Activated CD4-positive, alpha-beta T cell treated with anti-CD3 and anti-CD28 coated beads, Interleukin-2, amount 10 ng/mL, durations not matched to agents 7 days and 5 days (primary cell): Measurements from ENCODE around the gene CACFD1. TPM values are rescaled to one million over a fixed set of nuclear protein-coding genes. Genes with fewer than 3 reads are reported as not detected.

ENCODE experiments used
- CTCF ChIA-PET: fragments of 350-600 bp; sonication (Branson Sonifier 250); formaldehyde crosslinking; loops from one replicate; lab custom pipeline; 2021; ENCODE audit warnings: antibody characterized with exemption; lab: Charles Lee
- POLR2A ChIA-PET: fragments of 350-600 bp; sonication (Branson Sonifier 250); formaldehyde crosslinking; loops from one replicate; lab custom pipeline; 2021; ENCODE audit warnings: antibody characterized with exemption; lab: Charles Lee
- DNase-seq: peaks from one replicate; pipeline ENCODE4 v3.0.0-alpha.2; 2020
- H3K27ac Mint-ChIP-seq: one replicate; pipeline ENCODE4 v1.8.0; 2021; ENCODE audit warnings: mild to moderate bottlenecking, moderate library complexity, mixed read lengths
- H3K27me3 Mint-ChIP-seq: one replicate; pipeline ENCODE4 v1.8.0; 2021; ENCODE audit warnings: mixed read lengths
- H3K36me3 Mint-ChIP-seq: one replicate; pipeline ENCODE4 v1.8.0; 2021; ENCODE audit warnings: low read depth, mixed read lengths
- H3K4me1 Mint-ChIP-seq: one replicate; pipeline ENCODE4 v1.8.0; 2021; ENCODE audit warnings: mixed read lengths
- H3K4me3 Mint-ChIP-seq: one replicate; pipeline ENCODE4 v1.8.0; 2021; ENCODE audit warnings: mild to moderate bottlenecking, moderate library complexity, mixed read lengths
- H3K9me3 Mint-ChIP-seq: one replicate; pipeline ENCODE4 v1.8.0; 2021; ENCODE audit warnings: mixed read lengths
- total RNA-seq, 2 experiments: library from RNA; stranded (reverse); gene quantifications; one replicate each; pipeline ENCODE4 v1.2.3, GENCODE V29; 2021

CACFD1 gene
- total RNA-seq, 2 experiments from 2014 or later, result 0.75 to 1.3 TPM

DNA sequence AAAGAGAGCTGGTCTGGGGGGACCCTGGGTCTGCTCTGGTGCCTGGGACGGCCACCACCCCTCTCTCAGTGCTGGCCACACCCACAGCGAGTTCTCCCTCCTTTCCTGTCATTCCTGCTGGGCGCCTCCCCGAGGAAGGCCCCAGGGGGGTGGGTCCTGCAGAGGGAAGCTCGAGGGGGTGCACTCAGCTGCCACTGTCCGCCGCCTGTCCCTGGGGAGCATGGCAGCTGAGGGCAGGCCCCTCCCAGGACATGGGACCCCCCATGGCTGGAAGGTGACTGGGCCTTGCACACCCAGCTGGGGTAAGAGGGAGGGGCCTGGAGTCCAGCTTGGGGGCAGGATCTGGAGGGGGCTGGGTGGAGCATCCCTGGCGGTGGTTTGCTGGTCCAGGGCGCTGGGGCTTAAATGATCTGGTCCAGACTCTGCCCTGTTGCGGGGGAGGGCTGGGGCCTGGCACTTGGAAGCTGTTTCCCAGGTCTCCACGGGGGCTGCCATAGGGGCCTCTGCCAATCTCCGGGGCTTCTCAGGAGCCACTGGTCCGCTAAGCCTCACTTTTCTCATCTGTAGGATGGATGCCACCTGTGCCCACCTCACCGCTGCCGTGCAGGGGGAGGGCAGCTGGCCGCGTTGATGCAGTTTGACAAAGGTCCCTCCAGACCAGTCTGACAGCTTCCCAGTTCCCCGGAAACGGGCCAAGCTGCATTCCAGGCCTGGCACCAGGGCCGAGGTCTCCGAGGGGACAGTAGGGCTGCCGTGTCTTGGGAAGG, 25.1 kb downstream of the CACFD1 start:
- H3K36me3 Mint-ChIP-seq, result no peaks in the 10 kb centered on the region
- peaks cover 10% of the 10 kb centered on the region for H3K27me3 Mint-ChIP-seq
- H3K4me3 Mint-ChIP-seq, result no peak overlapping the region
- POLR2A ChIA-PET, result no interaction called here
- H3K27ac Mint-ChIP-seq, result no peak overlapping the region
- no peaks in the 10 kb centered on the region for H3K9me3 Mint-ChIP-seq
- DNase-seq, result no peak
- CTCF ChIA-PET, result interaction anchor here (0.8 to 1.2 kb wide), 4 partner anchors 9 to 378 kb away, joined by 3 to 6 read pairs (median 4); no protein-coding TSS in a partner anchor
- H3K4me1 Mint-ChIP-seq, result peaks cover 17% of the 10 kb centered on the region

DNA sequence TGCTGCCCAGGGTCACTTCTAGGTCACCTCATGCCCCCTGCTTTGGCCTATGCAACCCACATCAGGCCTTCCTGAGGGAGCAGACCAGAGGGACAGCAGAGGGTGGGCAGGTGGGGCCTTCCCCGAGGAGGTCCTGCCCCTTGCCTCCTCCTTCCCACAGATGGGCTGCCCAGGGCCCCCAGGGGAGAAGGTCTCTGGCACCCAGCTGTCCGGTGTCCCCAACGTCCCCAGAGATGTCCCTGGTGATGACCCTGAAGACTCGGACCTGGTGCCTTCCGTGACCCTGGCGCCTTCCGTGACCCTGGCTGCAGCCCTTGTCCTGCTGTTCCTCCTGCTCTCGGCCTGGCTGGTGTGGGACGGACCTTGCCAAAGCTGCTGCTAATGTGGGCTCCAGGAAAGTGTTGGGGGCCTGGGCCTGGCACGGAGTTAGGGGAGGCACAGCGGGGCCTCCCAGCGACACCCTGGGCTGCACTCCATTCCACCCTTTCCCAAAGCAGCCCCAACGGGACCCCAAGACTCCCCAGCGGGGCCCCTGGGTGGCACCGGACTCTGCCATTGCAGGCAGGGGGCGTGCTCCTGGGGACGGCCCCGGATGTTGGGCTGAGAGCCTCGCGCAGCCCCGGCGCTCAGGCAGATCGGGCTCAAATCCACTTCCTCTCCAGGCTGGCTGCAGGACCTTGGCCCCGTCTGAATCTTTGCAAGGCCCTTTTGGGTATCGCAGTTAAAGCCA, 25.9 kb downstream of the CACFD1 start:
- POLR2A ChIA-PET, result no interaction called here
- CTCF ChIA-PET, result interaction anchor here (0.8 to 1.6 kb wide), 6 partner anchors 15 to 379 kb away, joined by 3 to 5 read pairs (median 4); no protein-coding TSS in a partner anchor
- DNase-seq, result no peak
- Mint-ChIP-seq H3K27ac (no peak overlapping the region), H3K9me3 (no peaks in the 10 kb centered on the region), H3K4me1 (peaks cover 16% of the 10 kb centered on the region), H3K27me3 (peaks cover 10% of the 10 kb centered on the region), H3K4me3 (no peak overlapping the region), H3K36me3 (no peaks in the 10 kb centered on the region)

DNA sequence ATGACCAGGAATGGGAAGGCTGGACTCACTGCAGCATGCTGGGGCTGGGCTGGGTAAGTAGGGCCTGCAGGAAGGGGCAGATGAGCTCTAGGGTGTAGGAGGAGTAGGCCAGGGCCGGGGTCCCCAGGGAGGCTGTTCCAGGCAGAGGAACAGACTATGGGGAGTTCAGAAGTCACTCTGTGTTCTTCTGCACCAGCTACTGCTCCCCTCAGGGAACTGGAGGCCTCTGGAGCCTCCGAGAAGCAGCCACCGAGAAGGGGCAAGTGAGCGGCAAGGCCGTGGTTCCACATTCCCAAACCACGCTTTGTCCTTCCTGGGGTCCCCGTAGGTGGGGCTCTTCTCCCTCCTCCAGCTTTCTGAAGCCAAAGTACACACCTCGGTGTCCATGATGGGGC, 27.6 kb downstream of the CACFD1 start:
- Mint-ChIP-seq H3K27ac (peak overlapping the region; percentile 79), H3K4me1 (peaks cover 16% of the 10 kb centered on the region), H3K36me3 (no peaks in the 10 kb centered on the region), H3K27me3 (peaks cover 6% of the 10 kb centered on the region), H3K4me3 (no peak overlapping the region), H3K9me3 (no peaks in the 10 kb centered on the region)
- CTCF ChIA-PET, result interaction anchor here (0.6 to 1.6 kb wide), 6 partner anchors 8 to 301 kb away, joined by 3 to 7 read pairs (median 4); partner anchors contain the start of genes MED22 and RPL7A
- no peak for DNase-seq
- POLR2A ChIA-PET, result no interaction called here

DNA sequence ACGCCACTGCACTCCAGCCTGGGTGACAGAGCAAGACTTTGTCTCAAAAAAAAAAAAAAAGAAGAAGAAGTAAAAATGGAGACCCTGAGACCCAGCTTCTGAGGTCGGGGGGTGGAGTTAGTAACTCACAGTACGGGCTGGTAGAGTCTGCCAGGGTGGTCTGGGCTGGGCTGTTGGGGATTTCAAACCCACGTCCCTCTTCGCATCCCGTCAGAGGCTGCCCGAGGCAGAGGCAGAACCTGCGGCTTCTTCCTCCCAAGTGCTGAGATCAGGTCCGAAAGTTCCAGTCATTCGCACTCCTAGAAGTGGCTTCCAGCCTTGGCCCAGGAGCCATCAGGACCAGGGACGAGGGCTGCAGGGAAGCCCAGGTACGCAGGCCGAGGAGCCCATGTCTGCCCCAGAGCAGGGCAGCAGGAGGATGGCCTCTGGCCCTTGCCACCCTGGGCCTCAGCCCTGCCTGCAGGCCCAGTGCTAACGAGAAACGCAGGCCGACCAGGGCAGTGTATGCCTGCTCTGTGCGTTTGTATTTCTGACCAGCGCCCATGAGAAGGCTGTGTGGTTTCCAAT, 29.0 kb downstream of the CACFD1 start:
- CTCF ChIA-PET, result interaction anchor here (1.2 kb wide), 1 partner anchor 250 kb away, joined by 3 read pairs; no protein-coding TSS in a partner anchor
- no peaks in the 10 kb centered on the region for H3K9me3 Mint-ChIP-seq
- H3K27ac Mint-ChIP-seq, result peak overlapping the region; percentile 79
- DNase-seq, result no peak
- H3K4me1 Mint-ChIP-seq, result peaks cover 16% of the 10 kb centered on the region
- POLR2A ChIA-PET, result no interaction called here
- H3K36me3 Mint-ChIP-seq, result no peaks in the 10 kb centered on the region
- no peak overlapping the region for H3K4me3 Mint-ChIP-seq
- peaks cover 1% of the 10 kb centered on the region for H3K27me3 Mint-ChIP-seq

DNA sequence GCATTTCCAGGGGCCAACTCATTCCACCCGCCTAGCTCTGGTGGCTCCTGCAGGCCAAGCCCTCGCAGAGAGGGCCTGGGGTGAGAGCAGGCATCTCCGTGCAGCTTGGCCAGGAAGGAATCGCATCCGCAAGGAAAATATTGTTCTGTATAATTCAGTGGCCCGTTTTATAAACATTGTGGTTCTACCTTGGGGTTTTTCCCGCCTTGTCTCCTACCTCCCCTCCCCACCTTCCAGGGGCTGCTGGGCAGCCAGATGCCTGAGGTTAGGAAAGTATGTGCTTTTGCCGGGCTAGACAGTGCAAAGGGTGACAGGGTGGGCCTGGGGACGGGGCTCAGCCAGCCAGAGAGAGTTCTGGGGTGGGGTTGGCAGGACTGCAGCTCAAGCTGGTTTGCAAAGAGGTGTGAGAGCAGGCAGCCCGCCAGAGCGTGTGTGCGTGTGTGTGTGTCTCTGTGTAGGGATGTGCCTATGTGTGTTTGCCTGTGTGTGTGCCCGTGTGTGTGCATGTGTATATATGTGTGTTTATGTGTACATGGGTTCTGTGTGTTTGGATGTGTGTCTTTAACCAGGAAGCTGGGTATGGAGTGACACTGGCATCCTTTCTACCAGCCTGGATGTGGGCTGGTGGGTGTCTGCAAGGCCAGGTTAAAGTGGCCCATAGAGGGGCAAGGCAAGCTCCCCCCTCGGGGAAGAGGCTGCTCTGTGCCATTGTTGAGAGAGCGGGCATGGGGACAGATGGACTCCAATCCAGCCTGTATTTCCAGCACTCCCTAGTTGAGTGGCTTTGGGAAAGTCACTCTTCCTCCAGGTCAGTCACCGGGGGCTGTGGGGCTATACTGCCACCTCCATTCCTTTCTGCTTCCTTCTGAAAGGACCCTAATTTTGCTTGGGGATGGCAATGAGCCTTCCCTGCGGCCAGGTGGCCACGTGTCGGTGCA, 29.7 kb downstream of the CACFD1 start:
- no peaks in the 10 kb centered on the region for H3K27me3 Mint-ChIP-seq
- H3K4me1 Mint-ChIP-seq, result peaks cover 16% of the 10 kb centered on the region
- no peak for DNase-seq
- no peak overlapping the region for H3K4me3 Mint-ChIP-seq
- H3K9me3 Mint-ChIP-seq, result no peaks in the 10 kb centered on the region
- peak overlapping the region; percentile 74 for H3K27ac Mint-ChIP-seq
- H3K36me3 Mint-ChIP-seq, result no peaks in the 10 kb centered on the region
- ChIA-PET CTCF (interaction anchor here (0.6 to 1.2 kb wide), 2 partner anchors 251 to 400 kb away, joined by 3 to 4 read pairs; no protein-coding TSS in a partner anchor), POLR2A (no interaction called here)

DNA sequence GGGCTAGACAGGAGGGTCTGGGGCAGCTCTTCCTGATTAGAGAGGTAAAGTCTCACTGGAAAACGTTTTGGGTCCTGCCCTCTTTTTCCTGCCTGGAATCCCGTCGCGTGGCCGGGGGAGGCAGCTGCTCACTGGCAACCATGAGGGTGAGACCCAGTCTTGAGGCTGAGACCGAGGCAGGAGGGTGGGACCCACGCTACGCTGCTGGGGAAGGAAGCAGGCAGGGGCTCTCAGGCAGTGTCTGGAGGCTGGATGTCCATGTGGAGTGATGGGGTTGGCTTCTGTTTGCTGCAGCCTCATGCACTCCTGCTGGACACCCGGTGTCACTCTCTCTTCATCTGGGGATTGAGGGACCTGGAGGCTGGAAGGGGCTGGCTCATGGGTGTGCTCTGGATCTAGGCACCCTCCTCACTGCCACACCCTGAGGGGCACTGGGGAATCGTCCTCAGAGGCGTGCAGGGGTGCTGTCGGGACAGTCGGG, 30.5 kb downstream of the CACFD1 start:
- no peaks in the 10 kb centered on the region for H3K27me3 Mint-ChIP-seq
- no peaks in the 10 kb centered on the region for H3K9me3 Mint-ChIP-seq
- no peak overlapping the region for H3K4me3 Mint-ChIP-seq
- DNase-seq, result no peak
- H3K27ac Mint-ChIP-seq, result no peak overlapping the region
- H3K4me1 Mint-ChIP-seq, result peaks cover 16% of the 10 kb centered on the region
- ChIA-PET POLR2A (no interaction called here), CTCF (interaction anchor here (0.6 kb wide), 1 partner anchor 400 kb away, joined by 4 read pairs; no protein-coding TSS in a partner anchor)
- no peaks in the 10 kb centered on the region for H3K36me3 Mint-ChIP-seq

DNA sequence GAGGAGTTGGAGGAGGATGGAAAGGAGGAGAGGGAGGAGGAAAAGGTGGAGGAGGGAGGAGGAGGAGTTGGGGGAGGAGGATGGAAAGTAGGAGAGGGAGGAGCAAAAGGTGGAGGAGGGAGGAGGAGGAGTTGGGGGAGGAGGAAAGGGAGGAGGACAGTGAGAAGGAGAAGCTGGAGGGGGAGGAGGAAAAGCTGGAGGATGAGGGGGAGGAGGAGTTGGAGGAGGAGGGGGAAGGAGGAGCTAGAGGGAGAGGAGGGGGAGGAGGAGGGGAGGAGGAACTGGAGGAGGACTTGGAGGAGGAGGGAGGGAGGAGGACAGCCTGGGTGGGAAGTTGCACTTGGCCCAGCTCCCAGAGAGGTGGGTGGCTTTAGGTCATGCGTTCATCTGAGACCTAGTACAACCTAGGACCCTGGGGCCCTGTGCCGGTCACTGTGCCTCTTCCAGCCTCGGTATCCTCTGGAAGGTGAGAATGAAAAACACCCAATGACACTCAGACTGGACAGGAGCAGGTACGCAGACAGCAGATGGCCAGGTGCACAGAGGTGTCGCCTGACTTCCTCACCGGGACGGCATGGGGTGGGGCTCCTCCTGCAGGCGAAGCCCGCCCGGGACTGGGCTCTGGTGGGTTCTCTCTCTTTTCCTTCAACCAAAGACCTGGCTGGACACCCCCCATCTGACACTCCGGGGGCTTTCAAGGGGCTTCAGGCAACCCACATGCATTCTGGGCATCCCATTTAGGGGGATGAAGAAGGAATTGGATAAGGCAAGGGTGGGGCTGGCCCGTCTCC, 31.3 kb downstream of the CACFD1 start:
- ChIA-PET CTCF (no interaction called here), POLR2A (no interaction called here)
- no peaks in the 10 kb centered on the region for H3K36me3 Mint-ChIP-seq

DNA sequence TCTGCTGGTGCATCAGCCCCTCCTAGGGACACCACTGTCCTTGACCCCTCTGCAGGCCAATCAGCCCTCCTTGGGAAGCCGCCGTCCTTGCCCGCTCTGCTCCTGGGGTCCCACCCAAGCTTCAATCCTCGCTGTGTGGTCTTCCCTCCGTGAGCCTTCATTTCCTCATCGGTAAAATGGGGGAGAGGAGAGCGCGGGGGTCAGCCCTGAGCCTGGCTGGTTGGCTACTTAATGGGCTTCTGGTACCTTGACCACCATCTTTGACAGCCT, 31.8 kb downstream of the CACFD1 start:
- Mint-ChIP-seq H3K36me3 (no peaks in the 10 kb centered on the region), H3K4me3 (no peak overlapping the region), H3K27ac (no peak overlapping the region), H3K4me1 (peaks cover 9% of the 10 kb centered on the region), H3K9me3 (no peaks in the 10 kb centered on the region), H3K27me3 (no peaks in the 10 kb centered on the region)
- ChIA-PET POLR2A (no interaction called here), CTCF (no interaction called here)
- no peak for DNase-seq

More for the DNA sequence above, 31.3 kb downstream of the CACFD1 start:
- no peak overlapping the region for H3K27ac Mint-ChIP-seq
- H3K9me3 Mint-ChIP-seq, result no peaks in the 10 kb centered on the region
- no peaks in the 10 kb centered on the region for H3K27me3 Mint-ChIP-seq
- H3K4me1 Mint-ChIP-seq, result peaks cover 14% of the 10 kb centered on the region
- DNase-seq, result no peak
- no peak overlapping the region for H3K4me3 Mint-ChIP-seq

DNA sequence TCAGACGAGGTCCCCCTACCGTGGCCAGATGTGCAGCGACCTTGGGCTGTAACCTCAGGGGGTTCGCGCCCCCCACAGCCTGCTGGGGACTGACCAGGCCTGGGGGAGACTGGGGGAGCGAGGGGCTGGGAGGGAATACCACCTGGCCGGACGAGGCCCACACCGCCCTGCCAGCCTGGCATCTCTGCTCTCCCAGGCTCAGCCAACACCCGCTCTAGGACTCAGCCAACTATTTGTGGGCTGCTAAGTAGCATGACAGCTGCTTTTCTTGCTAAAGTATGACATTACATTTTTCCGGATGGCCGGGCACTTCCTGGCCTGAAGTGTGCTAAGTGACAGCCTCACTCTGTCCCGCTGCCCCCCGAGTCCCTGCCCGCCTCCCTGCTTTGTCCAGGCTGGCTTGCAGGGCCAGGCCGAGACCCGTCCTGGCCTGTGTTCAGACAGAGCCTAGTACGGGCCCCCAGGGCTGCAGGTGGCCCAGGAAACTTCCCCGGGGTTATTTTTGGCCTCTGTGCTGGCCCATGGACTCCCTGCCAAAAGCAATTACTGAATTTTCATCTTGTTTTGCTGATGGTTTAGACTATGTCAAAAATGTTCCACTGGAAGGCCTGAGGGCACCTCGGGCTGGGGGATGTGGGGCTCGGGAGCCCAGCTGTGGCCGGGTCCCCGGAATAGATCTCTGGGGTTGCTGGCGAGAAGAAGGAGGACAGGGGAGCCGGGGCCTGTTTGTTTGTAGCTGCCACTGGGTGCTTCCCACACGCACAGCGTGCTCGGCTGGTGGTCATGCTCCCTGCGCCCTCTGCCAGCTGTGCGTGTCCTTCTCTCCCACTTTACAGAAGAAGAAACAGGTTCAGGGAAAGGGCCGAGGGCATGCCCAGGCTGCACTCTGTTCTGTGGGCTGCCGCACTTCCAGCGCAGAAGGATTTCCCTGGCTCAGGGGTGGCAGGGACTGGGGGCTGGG, 32.6 kb downstream of the CACFD1 start:
- H3K36me3 Mint-ChIP-seq, result no peaks in the 10 kb centered on the region
- H3K27ac Mint-ChIP-seq, result no peak overlapping the region
- ChIA-PET CTCF (no interaction called here), POLR2A (no interaction called here)
- no peak overlapping the region for H3K4me3 Mint-ChIP-seq
- DNase-seq, result no peak
- H3K9me3 Mint-ChIP-seq, result no peaks in the 10 kb centered on the region
- no peaks in the 10 kb centered on the region for H3K27me3 Mint-ChIP-seq
- H3K4me1 Mint-ChIP-seq, result peaks cover 8% of the 10 kb centered on the region

DNA sequence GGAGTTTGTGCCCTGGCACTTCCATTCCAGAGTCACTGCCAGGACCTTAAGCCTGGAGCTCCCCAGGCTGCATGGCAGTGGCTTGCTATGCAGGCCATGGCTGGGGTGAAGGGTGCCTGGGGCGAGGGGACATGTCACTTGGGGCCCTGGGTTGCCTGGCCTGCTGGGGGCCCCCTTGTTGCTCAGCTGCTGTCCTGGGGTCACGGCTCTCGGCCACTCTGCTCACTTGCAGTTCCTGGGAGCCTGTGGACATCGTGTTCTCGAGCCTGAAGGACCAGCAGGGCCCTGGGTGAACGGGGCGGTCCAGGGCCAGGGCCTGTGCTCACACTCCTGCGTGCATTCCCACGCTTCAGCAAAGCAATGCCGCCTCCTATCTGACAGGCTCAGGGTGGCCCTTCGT, 33.6 kb downstream of the CACFD1 start:
- CTCF ChIA-PET, result interaction anchor here (1.1 kb wide), 1 partner anchor 9 kb away, joined by 6 read pairs; no protein-coding TSS in a partner anchor
- POLR2A ChIA-PET, result interaction anchor here (0.6 kb wide), 1 partner anchor 109 kb away, joined by 4 read pairs; no protein-coding TSS in a partner anchor
- no peak for DNase-seq
- Mint-ChIP-seq H3K9me3 (no peaks in the 10 kb centered on the region), H3K27me3 (no peaks in the 10 kb centered on the region), H3K36me3 (no peaks in the 10 kb centered on the region), H3K4me3 (no peak overlapping the region), H3K4me1 (peaks cover 3% of the 10 kb centered on the region), H3K27ac (no peak overlapping the region)
